ENCODE measurements around the gene EPB41L4A.

EPB41L4A gene

GRCh38 chr5:112160652-112161391 lies 258.3 kb downstream of the EPB41L4A start:
- TF ChIP-seq CTCF (IDR thresholded peaks at IDR 0.05; ENCODE audit: low read depth, low read length, missing control alignments): peak; percentile 99
- in situ Hi-C loops (cut with HindIII; ENCODE audit: low pct_ligation_motif_present, low sequenced_read_pairs): no loop called here

DNA sequence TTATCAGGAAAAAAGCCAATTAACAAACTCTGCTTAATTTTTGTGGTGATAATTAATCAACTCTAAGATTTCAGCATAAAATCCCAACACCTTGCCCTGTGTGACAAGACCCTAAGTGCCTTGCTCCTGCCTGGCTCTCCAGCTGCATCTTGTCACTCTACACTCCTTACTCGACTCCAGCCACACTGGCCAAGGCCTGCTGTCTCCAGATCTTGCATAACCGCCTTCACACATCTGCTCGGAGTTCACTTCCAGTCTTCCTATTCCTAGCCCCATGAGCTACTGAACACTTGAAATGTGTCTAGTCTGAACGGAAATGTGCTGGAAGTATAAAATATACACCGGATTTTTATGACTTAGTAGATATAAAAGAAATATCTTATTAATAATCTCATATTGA lies 259.6 kb downstream of the EPB41L4A start:
- DNase-seq: no peak
- in situ Hi-C loops (cut with HindIII; ENCODE audit: low pct_ligation_motif_present, low sequenced_read_pairs): no loop called here
- TF ChIP-seq CTCF (IDR thresholded peaks at IDR 0.05; ENCODE audit: low read depth, low read length, missing control alignments): no peak
- Histone ChIP-seq H3K36me3 (replicated peaks) (peaks cover 23% of the 10 kb centered on the region), H3K27ac (no peak overlapping the region), H3K27me3 (replicated peaks) (no peaks in the 10 kb centered on the region), H3K4me3 (ENCODE audit: low read depth, low read length) (no peak overlapping the region)

More at GRCh38 chr5:112160652-112161391, 258.3 kb downstream of the EPB41L4A start:
- no peaks in the 10 kb centered on the region for H3K27me3 ChIP-seq (replicated peaks)
- peak overlapping the region; percentile 79 for H3K27ac ChIP-seq
- peaks cover 28% of the 10 kb centered on the region for H3K36me3 ChIP-seq (replicated peaks)
- H3K4me3 ChIP-seq (ENCODE audit: low read depth, low read length): peak overlapping the region; percentile 66
- peak; percentile 88 for DNase-seq

DNA sequence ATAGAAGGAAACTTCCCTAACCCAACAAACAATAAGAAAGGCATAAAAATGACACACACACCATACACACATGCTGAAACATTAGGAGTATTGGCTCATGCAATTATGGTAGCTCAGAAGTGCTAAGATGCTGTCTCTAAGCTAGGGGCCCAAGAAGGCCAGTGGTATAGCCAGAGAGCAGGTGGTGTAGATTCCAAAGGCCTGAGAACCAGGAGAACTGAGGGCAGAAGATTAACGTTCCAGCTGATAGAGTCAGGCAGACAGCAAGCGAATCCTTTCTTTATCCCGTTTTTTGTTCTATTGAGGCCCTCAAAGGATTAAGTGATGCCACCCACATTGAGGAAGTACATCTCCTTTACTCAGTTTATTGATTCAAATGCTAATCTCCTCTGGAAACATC lies 262.9 kb downstream of the EPB41L4A start:
- no peak overlapping the region for H3K4me3 ChIP-seq (ENCODE audit: low read depth, low read length)
- no peak for TF ChIP-seq CTCF (IDR thresholded peaks at IDR 0.05; ENCODE audit: low read depth, low read length, missing control alignments)
- in situ Hi-C loops (cut with HindIII; ENCODE audit: low pct_ligation_motif_present, low sequenced_read_pairs): no loop called here

DNA sequence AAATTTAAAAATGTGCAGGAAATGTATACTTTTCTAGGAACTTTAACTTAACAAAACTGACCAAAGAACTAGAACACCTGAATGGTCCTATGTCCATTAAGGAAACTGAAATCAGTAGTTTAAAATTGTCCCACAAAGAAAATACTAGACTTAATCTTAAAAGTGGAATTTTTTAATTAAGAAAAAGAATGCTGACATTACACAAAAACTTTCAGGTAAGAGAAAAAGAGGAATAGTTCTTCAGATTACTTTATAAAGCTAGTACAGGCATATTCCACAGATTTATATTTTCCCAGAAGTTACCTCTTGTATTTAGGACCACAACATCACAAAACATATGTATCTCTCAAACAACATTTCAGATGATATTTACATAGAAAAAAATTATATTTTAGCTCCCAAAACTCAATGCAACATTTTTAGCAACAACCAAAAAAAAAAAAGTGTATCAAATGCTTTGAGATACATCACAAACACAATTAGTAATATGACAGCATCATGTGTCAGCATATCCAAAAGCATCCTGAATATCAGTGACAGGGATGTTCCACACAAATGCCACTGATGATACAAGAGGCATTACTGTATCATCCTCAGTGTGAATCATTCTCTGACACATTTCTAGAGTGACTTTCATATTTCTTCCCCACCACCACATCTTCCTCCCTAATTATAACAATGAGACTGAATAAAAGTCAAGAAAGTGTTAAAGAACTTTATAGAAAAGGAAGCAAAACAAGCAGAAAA lies 264.0 kb downstream of the EPB41L4A start:
- in situ Hi-C loops (cut with HindIII; ENCODE audit: low pct_ligation_motif_present, low sequenced_read_pairs): no loop called here
- peak; percentile 48 for DNase-seq
- H3K36me3 ChIP-seq (replicated peaks): no peaks in the 10 kb centered on the region

More for the DNA sequence above, 262.9 kb downstream of the EPB41L4A start:
- Histone ChIP-seq H3K27me3 (replicated peaks) (no peaks in the 10 kb centered on the region), H3K27ac (no peak overlapping the region), H3K36me3 (replicated peaks) (no peaks in the 10 kb centered on the region)
- no peak for DNase-seq

DNA sequence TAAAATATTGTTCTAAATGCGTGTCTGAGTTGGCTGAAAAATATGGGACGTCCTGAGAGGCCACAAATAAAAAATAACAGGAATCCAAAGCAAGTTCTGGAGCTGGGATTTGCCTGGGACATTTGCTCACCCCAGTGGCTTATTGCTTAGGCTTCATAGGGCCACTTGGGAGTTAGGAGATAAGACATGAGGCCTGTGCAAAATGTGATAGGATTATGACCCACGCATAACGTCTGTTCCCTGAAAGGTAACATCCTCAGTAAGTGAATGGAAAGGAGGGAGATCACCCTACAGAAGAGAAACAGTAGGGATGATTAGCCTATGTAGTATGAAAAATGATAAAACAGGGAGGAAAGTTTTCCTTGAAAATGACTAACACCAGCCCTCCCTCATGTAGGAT lies 269.4 kb downstream of the EPB41L4A start:
- no peak overlapping the region for H3K4me3 ChIP-seq (ENCODE audit: low read depth, low read length)
- no peaks in the 10 kb centered on the region for H3K27me3 ChIP-seq (replicated peaks)
- no peak for TF ChIP-seq CTCF (IDR thresholded peaks at IDR 0.05; ENCODE audit: low read depth, low read length, missing control alignments)
- in situ Hi-C loops (cut with HindIII; ENCODE audit: low pct_ligation_motif_present, low sequenced_read_pairs): no loop called here
- no peak overlapping the region for H3K27ac ChIP-seq
- no peak for DNase-seq
- H3K36me3 ChIP-seq (replicated peaks): no peaks in the 10 kb centered on the region

More for the DNA sequence above, 264.0 kb downstream of the EPB41L4A start:
- no peak overlapping the region for H3K27ac ChIP-seq
- TF ChIP-seq CTCF (IDR thresholded peaks at IDR 0.05; ENCODE audit: low read depth, low read length, missing control alignments): no peak
- no peak overlapping the region for H3K4me3 ChIP-seq (ENCODE audit: low read depth, low read length)
- no peaks in the 10 kb centered on the region for H3K27me3 ChIP-seq (replicated peaks)

Measured in brain microvascular endothelial cell (primary cell).